NOMO-1 treated with dmso at 0.1 percent for 144 hours (cell line): ENCODE results near the gene ANAPC10.
"Not testable (repeated sequence)": the region's sequence is repeated elsewhere in the genome, so short reads cannot be mapped to it uniquely, and the experiment has no call there.

Experiments
- DNase-seq: peaks from one replicate; lab custom pipeline; 2025; ENCODE audit not compliant: unreplicated experiment; lab: John Stamatoyannopoulos, UW

ANAPC10 gene

DNA sequence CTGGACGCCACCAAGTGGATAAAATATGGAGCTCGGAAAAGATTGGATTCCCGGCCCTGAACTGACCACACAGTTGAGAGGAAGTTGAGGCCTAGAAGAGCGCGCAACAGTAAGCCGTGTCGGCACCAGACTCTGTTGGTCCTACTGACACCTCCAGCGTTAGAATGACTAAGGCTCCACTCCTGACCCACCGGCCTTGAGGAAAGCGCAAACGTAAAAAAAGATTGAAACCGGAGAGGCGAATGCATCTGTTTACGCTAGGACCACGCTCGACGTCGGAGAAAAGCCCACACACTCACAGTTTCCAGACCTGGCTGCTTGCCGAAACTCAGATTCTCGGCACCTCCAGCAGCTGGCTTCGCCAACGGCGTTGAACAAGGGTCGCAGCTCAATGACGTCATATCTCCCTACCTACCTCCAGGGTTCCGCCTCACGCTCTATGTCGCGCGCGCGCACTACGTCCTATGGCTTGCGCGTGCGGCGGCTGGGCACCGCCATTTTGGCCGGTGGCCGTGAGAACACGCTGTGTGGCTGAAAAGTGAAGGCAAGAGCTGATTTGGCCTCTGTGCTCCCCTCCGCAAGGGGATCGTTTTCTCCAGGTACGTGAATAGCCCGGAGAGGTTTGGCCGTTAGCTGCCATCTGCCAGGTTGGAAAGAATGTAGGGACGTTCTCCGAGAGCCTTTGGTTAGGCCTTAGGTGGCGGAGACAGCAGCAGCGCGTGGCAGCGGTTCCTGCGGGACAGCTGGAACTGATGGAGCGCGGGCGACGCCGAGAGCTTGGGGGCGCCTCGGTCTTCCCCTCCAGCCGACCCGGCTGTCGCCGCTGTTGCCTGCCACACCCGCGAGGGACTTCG, at the start of gene ANAPC10, which contains the start of gene ABCE1:
Gene ANAPC10, minus strand, starts transcription at position 376 of the 854 bp plus-strand sequence. CDS start 2,097 bp downstream, outside the sequence.
Gene ABCE1, plus strand, starts transcription at position 491 of the 854 bp plus-strand sequence. CDS start 6,102 bp downstream, outside the sequence.
- DNase-seq: peak; percentile 95

GRCh38 chr4:145136219-145136618, 38.2 kb upstream of the ANAPC10 start:
- DNase-seq: not testable (repeated sequence)

GRCh38 chr4:145132511-145133098, 34.6 kb upstream of the ANAPC10 start:
- no peak for DNase-seq

DNA sequence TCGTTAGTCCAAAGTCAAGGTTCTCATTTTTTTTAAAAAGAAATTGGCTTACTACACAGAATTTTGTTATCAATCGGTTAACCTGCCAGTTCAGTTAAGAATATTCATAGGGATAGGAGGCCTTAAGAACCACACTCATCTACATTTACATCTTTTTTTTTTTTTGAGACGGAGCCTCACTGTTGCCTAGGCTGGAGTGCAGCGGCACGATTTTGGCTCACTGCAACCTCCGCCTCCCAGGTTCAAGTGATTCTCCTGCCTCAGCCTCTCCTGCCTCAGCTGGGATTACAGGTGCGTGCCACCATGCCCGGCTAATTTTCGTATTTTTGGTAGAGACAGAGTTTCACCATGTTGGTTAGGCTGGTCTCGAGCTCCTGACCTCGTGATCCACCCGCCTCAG, 33.9 kb upstream of the ANAPC10 start:
- no peak for DNase-seq

DNA sequence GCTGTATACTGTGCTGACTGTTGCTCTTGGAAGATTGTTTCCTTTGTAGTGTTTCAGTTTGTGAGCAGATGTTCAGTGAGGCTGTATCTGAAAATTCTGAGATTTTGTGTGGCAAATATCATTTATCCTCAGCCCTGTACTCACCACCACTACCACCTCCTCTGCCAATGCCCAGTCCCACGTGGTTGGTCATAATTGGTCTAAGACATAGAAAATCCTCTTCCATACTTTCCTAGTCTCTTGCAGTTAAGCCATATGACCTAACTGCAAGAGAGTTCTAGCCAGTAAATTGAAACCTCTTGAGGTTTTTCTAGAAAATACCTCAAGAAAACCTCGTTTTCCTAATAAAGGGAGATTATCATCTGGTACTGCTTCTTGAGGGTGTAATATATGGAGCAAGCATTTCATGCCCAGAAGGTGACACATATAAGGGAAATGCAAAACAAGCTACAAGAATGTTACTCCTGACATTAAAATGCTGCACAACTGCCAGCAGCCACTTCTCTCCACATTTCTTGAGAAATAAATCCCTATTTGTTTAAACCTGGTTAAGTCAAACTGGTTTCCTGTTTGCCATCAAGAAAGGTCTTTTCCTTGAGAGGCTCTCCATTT, 32.9 kb upstream of the ANAPC10 start:
- no peak for DNase-seq

DNA sequence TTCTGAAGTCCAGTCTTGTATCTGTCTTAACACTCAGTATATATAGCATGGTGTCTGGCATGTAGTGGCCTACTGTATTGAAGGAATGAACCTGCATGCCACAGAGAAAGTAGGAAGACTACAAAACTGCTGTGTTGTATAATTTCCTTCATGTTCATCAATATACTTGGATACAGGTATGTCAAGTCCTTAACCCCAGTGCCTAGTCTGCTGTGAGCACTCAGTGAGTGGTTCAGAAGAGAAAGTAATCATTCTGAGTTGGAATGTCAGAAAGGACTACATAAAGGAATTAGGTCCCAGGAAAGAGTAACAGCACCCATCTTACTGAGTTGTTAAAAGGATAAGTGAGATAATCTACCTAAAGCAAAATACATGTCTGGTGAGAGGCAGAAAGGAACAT, 32.1 kb upstream of the ANAPC10 start:
- DNase-seq: no peak

DNA sequence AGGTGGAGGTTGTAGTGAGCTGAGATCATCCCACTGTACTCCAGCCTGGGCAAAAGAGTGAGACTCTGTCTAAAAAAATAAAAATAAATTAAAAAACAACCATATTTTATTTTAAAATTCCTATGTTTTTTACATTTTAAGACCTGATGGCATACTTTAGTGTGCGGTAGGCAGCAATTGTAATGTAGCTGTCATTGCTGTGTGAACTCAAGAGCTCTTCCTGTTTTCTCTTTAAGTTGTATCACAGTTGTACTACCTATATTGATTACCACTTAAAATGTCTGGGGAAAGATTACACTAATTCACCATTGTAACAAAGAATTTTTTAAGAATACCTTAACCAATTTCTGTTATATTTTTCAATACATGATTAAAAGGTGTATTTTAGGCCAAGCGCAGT, 27.4 kb upstream of the ANAPC10 start:
- DNase-seq: no peak

- DNase-seq: no peak
These were observed 10.1 kb upstream of the ANAPC10 start for GRCh38 chr4:145108128-145108527.

DNA sequence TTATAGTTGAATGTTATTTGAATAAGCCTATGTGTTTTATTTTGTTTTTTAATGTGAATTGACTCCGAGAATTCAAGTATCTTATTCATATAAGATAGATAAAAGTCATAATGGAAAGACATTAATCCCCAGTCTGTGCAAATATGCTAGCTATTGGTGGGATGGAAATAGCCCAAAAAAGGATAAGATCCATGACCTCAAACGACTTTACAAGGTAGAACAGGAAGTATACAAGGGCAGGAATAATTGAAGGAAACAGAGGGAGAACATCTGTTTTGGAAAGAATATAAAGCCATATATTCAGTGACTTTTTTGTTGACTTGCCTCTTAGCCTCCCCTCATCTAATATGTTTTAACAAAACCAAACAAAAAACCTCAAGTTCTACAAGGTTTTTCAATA, 9.1 kb upstream of the ANAPC10 start:
- DNase-seq: no peak

- no peak for DNase-seq
These were observed 5.5 kb upstream of the ANAPC10 start for GRCh38 chr4:145103496-145103895.

GRCh38 chr4:145102619-145103018, 4.6 kb upstream of the ANAPC10 start:
- DNase-seq: no peak

DNA sequence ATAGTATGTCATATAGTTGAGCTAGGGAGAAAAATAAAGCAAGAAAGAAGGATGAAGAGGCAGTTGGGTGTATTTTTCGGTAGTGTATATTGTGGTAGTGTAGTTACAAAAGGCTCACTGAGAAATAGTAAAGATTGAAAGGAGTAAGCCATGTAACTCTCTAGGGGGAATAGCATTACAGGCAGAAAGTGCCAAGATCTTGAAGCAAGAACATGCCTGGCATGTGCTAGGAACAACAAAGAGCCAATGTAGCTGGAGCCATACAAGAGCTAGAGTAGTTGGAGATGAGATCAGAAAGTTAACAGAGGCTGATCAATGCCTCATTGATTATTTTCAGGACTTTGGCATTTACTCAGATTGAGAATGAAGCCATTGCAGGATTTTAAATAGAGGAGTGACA, 3.1 kb upstream of the ANAPC10 start:
- DNase-seq: no peak

DNA sequence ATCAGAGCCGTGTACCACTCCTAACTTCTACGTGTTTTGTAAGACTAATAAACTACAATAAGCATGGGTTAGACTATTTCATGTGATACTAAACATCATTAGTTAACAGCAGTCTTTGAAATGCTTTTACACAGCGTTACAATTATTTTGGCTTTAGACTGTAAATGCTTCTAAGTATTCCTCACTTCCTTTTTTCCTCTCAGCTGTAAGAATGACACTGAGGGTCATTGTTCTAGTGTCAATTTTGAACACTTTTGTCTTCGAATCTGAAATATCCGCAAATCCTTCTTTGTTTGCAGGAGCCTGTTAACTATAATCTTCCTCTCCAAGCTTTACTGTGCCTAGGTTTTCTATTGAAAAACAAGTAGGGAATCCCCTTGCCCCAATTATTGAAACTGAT, 1.7 kb upstream of the ANAPC10 start:
- DNase-seq: peak; percentile 1

DNA sequence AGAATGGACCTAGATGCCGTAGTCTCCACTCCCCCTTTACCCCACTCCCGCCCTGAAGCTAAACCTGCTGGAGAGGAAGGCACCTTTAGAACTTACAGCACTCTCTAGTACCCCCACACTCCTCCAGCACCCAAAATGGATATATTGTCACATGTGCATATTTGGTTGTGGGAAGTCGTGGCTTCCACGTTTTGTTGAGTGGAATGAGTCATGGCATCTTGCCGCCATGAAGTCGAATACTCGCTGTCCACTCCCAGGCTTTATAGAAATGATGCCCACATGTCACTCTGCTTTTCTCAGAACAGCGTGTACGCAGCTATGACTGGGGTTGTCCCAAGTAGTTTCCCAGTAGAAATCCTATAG, 660 bp upstream of the ANAPC10 start:
- DNase-seq: peak; percentile 51

- DNase-seq: no peak
These were observed 620 bp downstream of the ANAPC10 start for GRCh38 chr4:145097331-145097820.

DNA sequence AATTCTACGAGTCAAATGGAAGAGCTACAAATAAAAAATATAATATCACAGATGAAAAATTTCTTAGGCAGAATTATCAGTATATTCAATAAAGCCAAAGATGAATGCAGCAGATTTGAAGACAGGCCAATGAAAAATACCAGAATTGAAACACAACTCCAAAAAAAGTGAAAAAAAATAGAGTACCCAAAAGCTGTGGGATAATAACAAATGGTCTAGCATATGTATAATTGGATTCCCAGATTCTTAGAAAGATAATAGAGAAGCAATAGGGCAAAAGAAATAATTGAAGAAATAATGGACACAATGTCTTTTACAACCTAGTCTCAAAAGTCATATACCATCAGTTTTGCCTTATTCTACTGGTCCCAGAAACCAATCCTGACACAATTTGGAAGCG, 4.4 kb downstream of the ANAPC10 start:
- no peak for DNase-seq

DNA sequence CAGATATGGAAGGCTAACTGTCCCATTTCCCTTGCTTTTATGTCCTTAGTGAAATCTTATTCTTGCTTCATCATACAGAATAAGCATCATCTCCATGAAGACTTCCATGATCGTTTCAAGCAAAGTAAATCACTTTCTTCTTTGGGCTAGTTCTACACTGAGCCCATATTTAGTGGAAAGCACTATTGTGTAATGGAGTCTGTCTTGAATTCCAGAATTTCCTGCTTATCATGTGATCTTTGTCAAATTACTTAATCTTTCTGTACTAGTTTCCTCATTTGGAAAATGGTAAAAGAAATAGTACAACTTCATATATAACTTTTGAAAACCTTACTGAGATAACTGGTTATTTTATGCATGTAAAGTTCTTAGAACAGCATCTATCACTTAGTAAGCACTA, 7.6 kb downstream of the ANAPC10 start:
- no peak for DNase-seq

DNA sequence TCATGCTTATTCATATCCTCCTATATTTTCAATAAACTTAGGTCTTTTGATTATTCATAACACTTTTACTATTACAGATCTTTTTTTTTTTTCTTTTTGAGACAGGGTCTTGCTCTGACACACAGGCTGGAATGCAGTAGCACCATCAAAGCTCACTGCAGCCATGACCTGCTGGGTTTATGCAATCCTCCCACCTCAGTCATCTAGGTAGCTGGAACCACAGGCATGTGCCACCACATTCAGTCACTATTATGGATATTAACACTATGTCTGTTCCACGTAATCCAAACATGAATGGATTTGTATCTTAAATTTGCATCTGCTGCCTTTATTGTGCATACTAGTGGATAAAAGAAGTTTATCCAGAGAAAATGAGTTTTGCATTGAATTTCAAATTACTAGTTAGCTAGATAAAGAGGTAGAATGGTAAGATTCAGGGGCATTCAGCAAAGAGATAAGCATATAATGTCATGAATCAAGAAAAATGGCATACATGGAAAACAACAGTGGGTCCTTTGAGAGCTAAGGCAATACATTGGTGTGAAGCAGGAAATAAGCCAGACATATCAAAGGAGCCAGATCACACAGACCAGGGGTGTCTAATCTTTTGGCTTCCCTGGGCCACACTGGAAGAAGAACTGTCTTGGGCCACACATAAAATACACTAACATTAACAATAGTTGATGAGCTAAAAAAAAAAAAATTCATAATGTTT, 13.9 kb downstream of the ANAPC10 start:
- DNase-seq: no peak

DNA sequence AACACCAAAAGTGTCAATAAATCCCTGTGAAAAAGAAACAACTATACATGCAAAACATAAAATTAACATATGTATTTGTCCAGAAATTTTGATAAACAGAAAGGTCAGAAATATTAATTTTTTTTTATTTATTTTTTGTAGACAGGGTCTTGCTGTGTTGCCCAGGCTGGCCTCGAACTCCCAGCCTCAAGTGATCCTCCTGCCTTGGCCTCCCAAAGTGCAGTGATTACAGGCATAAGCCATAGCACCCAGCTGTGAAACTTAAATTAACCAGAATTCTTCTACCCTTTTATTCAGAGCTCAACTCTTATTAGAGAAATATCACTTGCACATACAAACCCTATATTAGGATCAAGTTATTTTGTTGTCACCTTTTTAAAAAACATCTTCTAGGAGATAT, 16.2 kb downstream of the ANAPC10 start:
- no peak for DNase-seq

DNA sequence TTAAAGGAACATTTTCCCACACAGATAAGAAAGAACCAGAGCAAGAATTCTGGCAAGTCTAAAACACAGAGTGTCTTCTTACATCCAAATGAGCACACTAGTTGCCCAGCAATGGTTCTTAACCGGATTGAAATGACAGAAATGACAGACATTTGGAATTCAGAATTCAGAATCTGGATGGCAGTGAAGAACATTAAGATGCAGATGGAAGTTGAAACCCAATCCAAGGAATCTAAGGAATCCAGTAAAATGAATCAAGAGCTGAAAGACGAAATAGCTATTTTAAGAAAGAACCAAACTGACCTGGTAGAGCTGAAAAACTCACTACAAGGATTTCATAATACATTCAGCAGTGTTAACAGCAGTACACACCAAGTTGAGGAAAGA, 21.5 kb downstream of the ANAPC10 start:
- no peak for DNase-seq

- DNase-seq: no peak
These were observed 22.1 kb downstream of the ANAPC10 start for GRCh38 chr4:145075742-145076468.
